GM12878 (cell line): Measurements from ENCODE around the gene CYREN. TPM values are rescaled to one million over a fixed set of nuclear protein-coding genes. Genes with fewer than 3 reads are reported as not detected.
A peak's percentile ranks its signal among the peaks of the same experiment; 100 is the strongest.

ENCODE experiments used
- BCL11A ChIP-seq: IDR thresholded peaks from 2 replicates; pipeline ENCODE4 v1.6.1; 2011; ENCODE audit warnings: low read depth, low read length
- BHLHE40 ChIP-seq, 2 experiments: fragments of 450-650 bp in 1 of 2; IDR thresholded peaks; 2 replicates each; pipeline ENCODE4 v1.6.1; 2011 to 2017; ENCODE audit warnings: low read depth in 2 of 2, borderline replicate concordance in 1 of 2, improper control_type of control experiment in 1 of 2, low read length in 1 of 2, mild to moderate bottlenecking in 1 of 2
- BMI1 ChIP-seq: fragments of 450-650 bp; IDR thresholded peaks from 2 replicates; pipeline ENCODE4 v1.6.1; 2016; ENCODE audit warnings: mild to moderate bottlenecking, moderate library complexity, borderline replicate concordance
- CHD2 ChIP-seq: IDR thresholded peaks from 2 replicates; pipeline ENCODE4 v1.6.1; 2011; ENCODE audit warnings: low read depth, low read length, improper control_type of control experiment, borderline replicate concordance
- CREB1 ChIP-seq: IDR thresholded peaks from 2 replicates; pipeline ENCODE4 v1.6.1; 2012; ENCODE audit warnings: low read depth, mild to moderate bottlenecking, inconsistent platforms
- EED ChIP-seq: sonication (generic); IDR thresholded peaks from 2 replicates; pipeline ENCODE4 v1.6.1; 2016; ENCODE audit warnings: antibody characterized with exemption, low read depth
- EGR1 ChIP-seq, 2 experiments: IDR thresholded peaks; 1 replicate in 1 of 2; 2 replicates in 1 of 2; pipeline ENCODE4 v1.6.1; 2011 to 2012; ENCODE audit warnings: low read depth in 2 of 2, low read length in 2 of 2, borderline replicate concordance in 1 of 2, mild to moderate bottlenecking in 1 of 2, moderate library complexity in 1 of 2
- EZH2 ChIP-seq: IDR thresholded peaks from 2 replicates; pipeline ENCODE4 v1.6.1; 2012; ENCODE audit warnings: low read depth, mild to moderate bottlenecking, control low read depth, inconsistent platforms, low read length, borderline replicate concordance; ENCODE audit not compliant: control insufficient read depth
- IRF5 ChIP-seq: fragments of 450-650 bp; IDR thresholded peaks from 2 replicates; pipeline ENCODE4 v1.6.1; 2017; ENCODE audit warnings: borderline replicate concordance
- LARP7 ChIP-seq: fragments of 450-650 bp; IDR thresholded peaks from 2 replicates; pipeline ENCODE4 v1.6.1; 2017; ENCODE audit warnings: mild to moderate bottlenecking
- NFYB ChIP-seq: IDR thresholded peaks from 2 replicates; pipeline ENCODE4 v1.6.1; 2011; ENCODE audit warnings: low read depth, mild to moderate bottlenecking, low read length, improper control_type of control experiment, moderate library complexity; ENCODE audit not compliant: insufficient read depth
- NRF1 ChIP-seq: conservative IDR thresholded peaks from 2 replicates; pipeline ENCODE4 v1.6.1; 2011; ENCODE audit warnings: mild to moderate bottlenecking, low read depth, low read length, improper control_type of control experiment
- POLR2AphosphoS5 ChIP-seq: IDR thresholded peaks from 2 replicates; pipeline ENCODE4 v1.6.1; 2011; ENCODE audit warnings: mild to moderate bottlenecking, low read length, inconsistent platforms
- POU2F2 ChIP-seq: IDR thresholded peaks from 3 replicates; pipeline ENCODE4 v1.6.1; 2011; ENCODE audit warnings: low read depth, mild to moderate bottlenecking, low read length, borderline replicate concordance
- RFX5 ChIP-seq: IDR thresholded peaks from 2 replicates; pipeline ENCODE4 v1.6.1; 2011; ENCODE audit warnings: low read depth, low read length, improper control_type of control experiment
- RUNX3 ChIP-seq: IDR thresholded peaks from 2 replicates; pipeline ENCODE4 v1.6.1; 2012; ENCODE audit warnings: low read length, inconsistent platforms
- SMARCA5 ChIP-seq: fragments of 450-650 bp; IDR thresholded peaks from 2 replicates; pipeline ENCODE4 v1.6.1; 2017; ENCODE audit warnings: mild to moderate bottlenecking
- SP1 ChIP-seq: IDR thresholded peaks from one replicate; pipeline ENCODE4 v1.6.1; 2011; ENCODE audit warnings: low read depth, low read length
- SPI1 ChIP-seq: IDR thresholded peaks from 2 replicates; pipeline ENCODE4 v1.6.1; 2011; ENCODE audit warnings: low read depth, mild to moderate bottlenecking, low read length, moderate library complexity, borderline replicate concordance; ENCODE audit not compliant: insufficient read depth
- SREBF1 ChIP-seq: IDR thresholded peaks from 2 replicates; pipeline ENCODE4 v1.6.1; 2012; ENCODE audit warnings: mild to moderate bottlenecking, low read length
- SRF ChIP-seq, 2 experiments: IDR thresholded peaks; 2 replicates each; pipeline ENCODE4 v1.6.1; 2011; ENCODE audit warnings: low read depth in 2 of 2, low read length in 2 of 2, mild to moderate bottlenecking in 1 of 2, moderate library complexity in 1 of 2
- ZBED1 ChIP-seq: IDR thresholded peaks from 2 replicates; pipeline ENCODE4 v1.6.1; 2016; ENCODE audit warnings: borderline replicate concordance
- ZNF24 ChIP-seq: fragments of 450-650 bp; IDR thresholded peaks from 2 replicates; pipeline ENCODE4 v1.6.1; 2017; ENCODE audit warnings: antibody characterized with exemption, mild to moderate bottlenecking
- ZNF592 ChIP-seq: fragments of 450-650 bp; IDR thresholded peaks from 2 replicates; pipeline ENCODE4 v1.6.1; 2017; ENCODE audit warnings: mild to moderate bottlenecking, moderate library complexity
- ZNF622 ChIP-seq: fragments of 450-650 bp; IDR thresholded peaks from 2 replicates; pipeline ENCODE4 v1.6.1; 2017; ENCODE audit warnings: mild to moderate bottlenecking, inconsistent platforms
- polyA plus RNA-seq, 11 experiments: library from polyadenylated mRNA; depleted of rRNA in 4 of 11; unstranded in 6 of 11; stranded (reverse) in 5 of 11; fragments of >200 nt; fragmentation: Nextera tagmentation in 4 of 11; fragmentation: Illumina TruSeq in 1 of 11; extraction: Ambion mirVana in 4 of 11; extraction: Trizol in 1 of 11; gene quantifications; 1 replicate in 1 of 11; 2 replicates in 10 of 11; pipeline versions ENCODE4 v1.2.1 to v1.2.3, GENCODE V29; 2011 to 2016; ENCODE audit warnings: inconsistent platforms in 2 of 11, missing spikeins in 2 of 11, low read depth in 1 of 11
- total RNA-seq, 4 experiments: library from RNA; depleted of rRNA in 3 of 4; stranded (reverse); fragments of >200 nt in 3 of 4; fragmentation: Illumina TruSeq in 1 of 4; extraction: Trizol in 1 of 4; gene quantifications; 2 replicates each; pipeline versions ENCODE4 v1.2.1 to v1.2.3, GENCODE V29; 2013 to 2021

Gene CYREN
- total and polyA plus RNA-seq, 10 of the 15 experiments (the other 5 are each of a cell fraction or from before 2014, with no cell fraction given) = 8.7 to 64.3 (median 55.7) TPM

DNA sequence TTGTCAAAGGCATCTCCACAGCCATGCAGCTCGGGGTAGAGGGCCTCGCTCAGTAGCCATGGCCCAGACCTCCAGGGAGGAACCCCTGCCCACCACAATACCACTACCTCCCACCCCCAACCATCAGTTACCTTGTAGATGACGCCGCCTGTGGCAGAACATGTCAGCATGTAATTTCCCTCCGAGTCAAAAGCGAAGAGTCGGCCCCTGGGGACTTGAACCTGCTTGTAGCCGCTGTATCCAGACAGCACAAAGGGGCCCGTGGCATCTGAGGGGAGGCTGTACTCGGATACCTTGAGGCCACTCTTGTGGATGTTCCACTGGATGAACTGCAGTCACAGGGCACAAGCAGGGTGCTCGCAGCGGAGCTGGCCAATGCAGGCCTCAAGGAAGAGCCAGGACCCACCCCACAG is 16.3 kb upstream of the CYREN start (continued):
- peak; percentile 66; the same call in 1 of the 2 replicates for TF ChIP-seq ZNF592
- TF ChIP-seq NRF1 = no peak
- TF ChIP-seq RFX5 = no peak
- TF ChIP-seq POU2F2 = peak; percentile 88; the same call in 2 of the 3 replicates
- TF ChIP-seq SPI1 = peak; percentile 69; the same call in 1 of the 2 replicates
- no peak for TF ChIP-seq IRF5
- TF ChIP-seq ZBED1 = peak; percentile 27; the same call in 1 of the 2 replicates
- TF ChIP-seq SREBF1 = no peak
- TF ChIP-seq EGR1 (IDR thresholded peaks at IDR 0.05; ENCODE audit: borderline replicate concordance in 1 of 2, low read depth in 2 of 2, low read length in 2 of 2) = peak in 1 of 2 experiments; percentile 54; a peak in 1 of 3 replicates
- TF ChIP-seq LARP7 = no peak
- peak; percentile 97 for TF ChIP-seq RUNX3
- TF ChIP-seq POLR2AphosphoS5 = peak; percentile 88
- TF ChIP-seq SRF (IDR thresholded peaks at IDR 0.05; ENCODE audit: low read depth in 2 of 2, low read length in 2 of 2) = peak in 1 of 2 experiments; percentile 75; a peak in 1 of 4 replicates
- peak; percentile 78 for TF ChIP-seq SP1
- TF ChIP-seq CREB1 = peak; percentile 91
- peak; percentile 87 for TF ChIP-seq CHD2
- peak; percentile 67; the same call in 1 of the 2 replicates for TF ChIP-seq BMI1
- TF ChIP-seq BHLHE40 (IDR thresholded peaks at IDR 0.05; ENCODE audit: borderline replicate concordance in 1 of 2, low read depth in 2 of 2, low read length in 1 of 2) = peak; percentile 74 to 75
- TF ChIP-seq ZNF622 = no peak
- no peak for TF ChIP-seq NFYB
- TF ChIP-seq SMARCA5 = no peak
- peak; percentile 85 for TF ChIP-seq EED
- peak; percentile 99 for TF ChIP-seq BCL11A
- TF ChIP-seq ZNF24 = 0 out of 2 replicates have a peak, but pooled peaks have one; percentile 32
- no peak for TF ChIP-seq EZH2
